Measurements from ENCODE around the gene AGBL1. TPM values are rescaled to one million over a fixed set of nuclear protein-coding genes. Genes with fewer than 3 reads are reported as not detected.

Gene AGBL1
- total RNA-seq, 1 donor from 2014 or later: 5.5 TPM

- peaks cover 17% of the 10 kb centered on the region for H3F3A ChIP-seq (ENCODE audit: low read depth)
- no peaks in the 10 kb centered on the region for H3K79me2 ChIP-seq (ENCODE audit: low read depth)
- H3K4me3 ChIP-seq: no peak overlapping the region
- no peaks in the 10 kb centered on the region for H3K9me3 ChIP-seq (ENCODE audit: low read depth)
- H3K4me1 ChIP-seq: peaks cover 13% of the 10 kb centered on the region
- peak; percentile 44 for DNase-seq (ENCODE audit: low spot score)
- H3K36me3 ChIP-seq: peaks cover 4% of the 10 kb centered on the region
- H2AFZ ChIP-seq (replicated peaks): no peak overlapping the region
- H3K27me3 ChIP-seq: no peaks in the 10 kb centered on the region
- no peak overlapping the region for H3K27ac Mint-ChIP-seq
- no peak overlapping the region for H3K4me3 Mint-ChIP-seq
- no peak overlapping the region for H3K9ac ChIP-seq
- H3K9me3 Mint-ChIP-seq: peaks cover 7% of the 10 kb centered on the region
- H3K4me2 ChIP-seq: peak overlapping the region; percentile 50
- TF ChIP-seq EZH2phosphoT487 (IDR thresholded peaks at IDR 0.05) (no peak), EZH2 (IDR thresholded peaks at IDR 0.05) (no peak), CTCF (IDR thresholded peaks at IDR 0.05) (no peak)
- no peaks in the 10 kb centered on the region for H4K20me1 ChIP-seq (ENCODE audit: low read depth)
- no peaks in the 10 kb centered on the region for H3K27me3 Mint-ChIP-seq (ENCODE audit: insufficient read depth, low read depth)
- H3K4me1 Mint-ChIP-seq: peaks cover 5% of the 10 kb centered on the region
- peak overlapping the region; percentile 51 for H3K27ac ChIP-seq
- H3K36me3 Mint-ChIP-seq: no peaks in the 10 kb centered on the region
Observed at GRCh38 chr15:86284635-86285034, 205.0 kb downstream of the AGBL1 start.

GRCh38 chr15:86295511-86295910 is 215.8 kb downstream of the AGBL1 start:
- H3K27me3 ChIP-seq: no peaks in the 10 kb centered on the region

GRCh38 chr15:86296769-86297168 is 217.1 kb downstream of the AGBL1 start:
- Histone ChIP-seq H2AFZ (replicated peaks) (no peak overlapping the region), H3K27me3 (no peaks in the 10 kb centered on the region), H3K9ac (no peak overlapping the region), H4K20me1 (ENCODE audit: low read depth) (no peaks in the 10 kb centered on the region), H3K4me1 (peaks cover 22% of the 10 kb centered on the region), H3K4me2 (no peak overlapping the region), H3K36me3 (no peaks in the 10 kb centered on the region), H3K4me3 (no peak overlapping the region), H3K9me3 (ENCODE audit: low read depth) (no peaks in the 10 kb centered on the region), H3K79me2 (ENCODE audit: low read depth) (no peaks in the 10 kb centered on the region), H3F3A (ENCODE audit: low read depth) (no peaks in the 10 kb centered on the region), H3K27ac (no peak overlapping the region)
- Mint-ChIP-seq H3K27me3 (ENCODE audit: insufficient read depth, low read depth) (peaks cover 4% of the 10 kb centered on the region), H3K4me3 (no peak overlapping the region), H3K9me3 (no peaks in the 10 kb centered on the region), H3K36me3 (no peaks in the 10 kb centered on the region), H3K27ac (no peak overlapping the region), H3K4me1 (no peaks in the 10 kb centered on the region)
- TF ChIP-seq CTCF (IDR thresholded peaks at IDR 0.05): no peak
- TF ChIP-seq EZH2 (IDR thresholded peaks at IDR 0.05): no peak
- TF ChIP-seq EZH2phosphoT487 (IDR thresholded peaks at IDR 0.05): no peak
- DNase-seq (ENCODE audit: low spot score): no peak

More at GRCh38 chr15:86295511-86295910, 215.8 kb downstream of the AGBL1 start:
- Histone ChIP-seq H3K9me3 (ENCODE audit: low read depth) (no peaks in the 10 kb centered on the region), H3K27ac (no peak overlapping the region), H2AFZ (replicated peaks) (no peak overlapping the region), H3K4me2 (no peak overlapping the region), H3K4me1 (peaks cover 17% of the 10 kb centered on the region), H3F3A (ENCODE audit: low read depth) (no peaks in the 10 kb centered on the region), H3K9ac (no peak overlapping the region), H3K79me2 (ENCODE audit: low read depth) (no peaks in the 10 kb centered on the region), H3K4me3 (no peak overlapping the region), H3K36me3 (no peaks in the 10 kb centered on the region), H4K20me1 (ENCODE audit: low read depth) (no peaks in the 10 kb centered on the region)
- no peak for TF ChIP-seq EZH2phosphoT487 (IDR thresholded peaks at IDR 0.05)
- TF ChIP-seq EZH2 (IDR thresholded peaks at IDR 0.05): no peak
- no peak for TF ChIP-seq CTCF (IDR thresholded peaks at IDR 0.05)
- no peaks in the 10 kb centered on the region for H3K4me1 Mint-ChIP-seq
- no peak overlapping the region for H3K4me3 Mint-ChIP-seq
- DNase-seq (ENCODE audit: low spot score): no peak
- peaks cover 4% of the 10 kb centered on the region for H3K27me3 Mint-ChIP-seq (ENCODE audit: insufficient read depth, low read depth)
- H3K27ac Mint-ChIP-seq: no peak overlapping the region
- H3K36me3 Mint-ChIP-seq: no peaks in the 10 kb centered on the region
- H3K9me3 Mint-ChIP-seq: no peaks in the 10 kb centered on the region

All from neural progenitor cell (in vitro differentiated cells).